ENCODE results near the gene CALHM1.

GRCh38 chr10:103456074-103456660 lies 2.5 kb downstream of the CALHM1 start:
- TF ChIP-seq, protein P1, sequence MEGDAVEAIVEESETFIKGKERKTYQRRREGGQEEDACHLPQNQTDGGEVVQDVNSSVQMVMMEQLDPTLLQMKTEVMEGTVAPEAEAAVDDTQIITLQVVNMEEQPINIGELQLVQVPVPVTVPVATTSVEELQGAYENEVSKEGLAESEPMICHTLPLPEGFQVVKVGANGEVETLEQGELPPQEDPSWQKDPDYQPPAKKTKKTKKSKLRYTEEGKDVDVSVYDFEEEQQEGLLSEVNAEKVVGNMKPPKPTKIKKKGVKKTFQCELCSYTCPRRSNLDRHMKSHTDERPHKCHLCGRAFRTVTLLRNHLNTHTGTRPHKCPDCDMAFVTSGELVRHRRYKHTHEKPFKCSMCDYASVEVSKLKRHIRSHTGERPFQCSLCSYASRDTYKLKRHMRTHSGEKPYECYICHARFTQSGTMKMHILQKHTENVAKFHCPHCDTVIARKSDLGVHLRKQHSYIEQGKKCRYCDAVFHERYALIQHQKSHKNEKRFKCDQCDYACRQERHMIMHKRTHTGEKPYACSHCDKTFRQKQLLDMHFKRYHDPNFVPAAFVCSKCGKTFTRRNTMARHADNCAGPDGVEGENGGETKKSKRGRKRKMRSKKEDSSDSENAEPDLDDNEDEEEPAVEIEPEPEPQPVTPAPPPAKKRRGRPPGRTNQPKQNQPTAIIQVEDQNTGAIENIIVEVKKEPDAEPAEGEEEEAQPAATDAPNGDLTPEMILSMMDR (CRISPR knock-in tag; IDR thresholded peaks at IDR 0.05) = no peak
- no peak for TF ChIP-seq PITX1 (CRISPR knock-in tag; IDR thresholded peaks at IDR 0.05)
- TF ChIP-seq POLR2A (IDR thresholded peaks at IDR 0.05; ENCODE audit: insufficient read depth in 1 of 2, low read depth in 2 of 2, low read length in 2 of 2) = no peak

Measured in HepG2 (cell line).